NCI-H2171 (cell line): ENCODE results near the gene MYO1C.
"Not testable (repeated sequence)": the region's sequence is repeated elsewhere in the genome, so short reads cannot be mapped to it uniquely, and the experiment has no call there.

Experiments used
- DNase-seq: peaks from one replicate; lab custom pipeline; 2025; lab: John Stamatoyannopoulos, UW

Gene MYO1C

DNA sequence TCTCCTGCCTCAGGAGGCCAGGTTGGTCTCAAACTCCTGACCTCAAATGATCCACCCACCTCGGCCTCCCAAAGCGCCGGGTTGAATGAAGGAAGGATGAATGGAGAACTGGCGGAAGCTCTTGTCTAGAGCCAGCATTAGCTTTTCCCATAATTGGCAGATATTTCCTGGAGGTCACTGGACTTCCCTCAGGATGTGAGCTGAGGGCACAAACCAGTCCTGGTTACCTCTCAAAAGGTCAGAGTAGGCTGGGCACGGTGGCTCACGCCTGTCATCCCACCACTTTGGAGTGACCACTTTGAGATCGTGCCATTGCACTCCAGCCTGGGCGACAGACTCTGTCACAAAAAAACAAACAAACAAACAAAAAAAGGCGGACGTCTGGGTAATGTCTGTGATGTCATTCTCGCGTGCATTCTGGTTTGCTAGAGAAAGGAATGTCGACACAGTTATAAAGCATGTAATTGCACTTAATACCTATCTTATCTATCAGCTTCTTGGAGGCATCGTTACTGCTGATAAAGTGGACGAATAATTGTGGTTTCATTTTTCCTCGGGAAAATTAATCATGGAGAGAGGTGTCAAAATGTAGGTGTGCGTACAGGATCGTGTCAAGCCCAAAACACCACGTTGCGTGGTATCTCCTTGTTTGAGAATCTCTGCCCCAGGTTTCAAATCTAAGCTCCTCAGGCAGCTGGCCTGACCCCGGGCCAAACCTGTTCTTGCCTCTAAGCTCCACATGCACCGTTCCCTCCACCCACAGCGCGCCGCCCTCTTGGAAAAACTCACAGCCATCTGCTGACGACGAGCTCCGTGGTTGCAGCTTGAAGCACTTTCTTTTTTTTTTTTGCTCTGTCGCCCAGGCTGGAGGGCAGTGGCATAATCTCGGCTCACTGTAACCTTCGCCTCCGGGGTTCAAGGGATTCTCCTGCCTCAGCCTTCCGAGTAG is 30.0 kb downstream of the MYO1C start:
- peak; percentile 69 for DNase-seq

DNA sequence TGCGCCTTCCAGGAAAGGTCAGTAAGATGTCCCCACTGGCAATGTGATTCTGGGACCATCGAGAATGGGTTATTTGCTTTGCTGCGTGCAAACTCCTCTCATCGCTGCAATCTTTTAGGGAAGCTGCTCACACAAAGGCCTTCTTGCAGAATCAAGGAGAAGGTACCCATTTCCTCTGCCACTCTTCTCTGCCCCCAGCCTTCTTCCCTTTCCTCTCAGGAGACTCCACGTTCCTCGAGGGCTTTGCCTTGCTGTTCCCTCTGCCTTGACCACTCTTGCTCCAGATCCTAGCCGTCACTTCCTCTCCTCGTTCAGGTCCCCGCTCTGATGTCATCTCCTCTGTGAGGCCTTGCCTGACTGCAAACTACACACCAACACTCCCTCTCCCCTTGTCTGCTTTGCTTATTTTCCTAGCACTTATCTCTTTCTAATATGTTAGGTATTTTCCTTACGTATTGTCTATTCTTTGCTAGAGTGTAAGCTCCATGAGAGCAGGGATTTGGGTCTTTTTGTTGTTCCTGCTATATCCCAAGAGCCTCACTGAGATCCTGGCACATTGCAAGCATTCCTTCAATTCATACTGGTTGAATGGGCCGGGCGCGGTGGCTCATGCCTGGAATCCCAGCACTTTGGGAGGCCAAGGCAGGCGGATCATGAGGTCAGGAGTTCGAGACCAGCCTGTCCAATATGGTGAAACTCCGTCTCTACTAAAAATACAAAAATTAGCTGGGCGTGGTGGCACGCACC is 31.1 kb downstream of the MYO1C start:
- DNase-seq, result no peak

DNA sequence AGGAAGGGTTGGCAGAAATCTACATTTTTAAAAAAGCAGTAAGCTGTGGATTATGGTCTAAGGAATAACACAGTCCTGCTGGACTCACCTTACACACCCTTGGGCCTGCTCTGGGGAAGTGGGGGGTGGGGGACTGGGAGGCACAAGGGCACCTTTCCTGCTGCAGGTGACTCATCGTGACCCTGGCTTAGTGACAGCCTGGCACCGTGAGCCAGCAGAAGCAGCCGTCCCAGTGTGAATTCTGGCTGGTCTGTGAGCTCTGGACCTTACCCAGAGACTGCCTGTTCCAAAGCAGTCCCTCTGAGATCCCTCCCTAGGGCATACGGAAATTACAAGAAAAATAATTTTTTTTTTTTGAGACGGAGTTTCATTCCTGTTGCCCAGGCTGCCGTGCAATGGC is 32.3 kb downstream of the MYO1C start:
- no peak for DNase-seq

DNA sequence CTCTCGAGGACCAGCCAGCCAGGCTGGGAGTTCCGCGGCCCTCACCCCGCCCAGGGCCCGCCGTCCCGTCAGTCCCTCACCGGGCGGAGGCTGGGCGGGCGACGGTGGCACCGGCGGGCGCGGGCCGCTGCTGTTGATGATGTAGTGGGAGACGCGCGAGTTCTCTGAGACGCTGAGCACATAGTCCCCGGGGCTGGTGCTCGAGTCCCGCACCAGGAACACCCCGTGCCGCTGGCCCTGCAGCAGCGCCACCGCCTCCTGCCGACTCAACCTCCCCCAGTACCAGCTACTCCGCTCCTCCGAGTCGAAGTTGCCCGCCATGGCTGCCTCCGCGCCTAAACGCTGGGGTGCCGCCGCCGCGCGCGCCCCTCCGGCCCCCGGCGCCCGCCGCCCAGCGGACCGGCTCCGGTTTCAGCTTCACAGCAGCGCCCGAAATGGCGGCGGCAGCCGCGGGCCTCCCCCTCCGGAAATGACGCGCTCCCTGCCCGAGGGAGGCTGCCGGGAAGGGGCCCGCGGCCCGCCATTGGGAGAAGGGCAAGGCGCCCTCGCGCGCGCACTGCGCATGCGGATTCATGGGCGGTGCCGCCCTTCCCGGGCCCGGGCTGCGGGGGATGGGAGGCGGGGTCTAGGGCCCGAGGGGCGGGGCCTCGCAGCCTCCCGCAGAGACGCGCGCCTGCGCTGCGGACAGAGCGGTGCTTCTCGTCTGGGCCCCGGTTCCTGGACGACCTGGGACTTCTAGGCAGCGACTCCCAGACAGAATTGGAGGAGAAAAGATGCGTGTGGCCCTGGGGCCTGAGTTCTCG is 36.5 kb downstream of the MYO1C start, which contains the start of gene CRK:
CRK (minus strand) TSS at position 436 of the 803 bp plus-strand sequence; CDS start at position 321, 115 bp downstream.
- DNase-seq, result peak; percentile 94

GRCh38 chr17:1455291-1455796 is 37.1 kb downstream of the MYO1C start:
- DNase-seq, result no peak

- no peak for DNase-seq
These were observed 37.9 kb downstream of the MYO1C start for GRCh38 chr17:1454541-1454940.

DNA sequence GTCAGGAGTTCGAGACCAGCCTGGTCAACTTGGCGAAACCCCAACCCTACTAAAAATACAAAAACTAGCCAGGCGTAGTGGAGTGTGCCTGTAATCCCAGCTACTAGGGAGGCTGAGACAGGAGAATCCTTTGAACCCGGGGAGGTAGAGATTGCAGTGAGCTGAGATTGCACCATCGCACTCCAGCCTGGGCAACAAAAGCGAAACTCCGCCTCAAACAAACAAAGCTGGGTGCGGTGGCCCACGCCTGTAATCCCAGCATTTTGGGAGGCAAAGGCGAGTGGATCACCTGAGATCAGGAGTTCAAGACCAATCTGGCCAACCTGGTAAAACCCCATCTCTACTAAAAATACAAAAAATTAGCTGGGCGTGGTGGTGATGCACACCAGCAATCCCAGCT is 38.8 kb downstream of the MYO1C start:
- not testable (repeated sequence) for DNase-seq

DNA sequence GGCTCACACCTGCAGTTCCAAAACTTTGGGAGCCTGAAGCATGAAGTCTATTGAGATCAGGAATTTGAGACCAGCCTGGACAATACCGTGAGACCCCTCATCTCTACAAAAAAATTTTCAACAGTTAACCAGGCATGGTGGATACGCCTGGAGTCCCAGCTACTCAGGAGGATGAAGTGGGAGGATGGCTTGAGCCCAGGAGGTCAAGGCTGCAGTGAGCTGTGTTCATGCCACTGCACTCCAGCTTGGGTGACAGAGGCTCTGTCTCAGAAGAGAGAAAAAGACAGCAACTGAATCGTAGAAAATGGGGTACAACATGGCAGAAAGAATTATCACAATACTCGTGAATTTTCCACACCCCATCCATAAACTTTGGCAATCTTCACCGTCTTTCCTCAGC is 39.6 kb downstream of the MYO1C start:
- no peak for DNase-seq

DNA sequence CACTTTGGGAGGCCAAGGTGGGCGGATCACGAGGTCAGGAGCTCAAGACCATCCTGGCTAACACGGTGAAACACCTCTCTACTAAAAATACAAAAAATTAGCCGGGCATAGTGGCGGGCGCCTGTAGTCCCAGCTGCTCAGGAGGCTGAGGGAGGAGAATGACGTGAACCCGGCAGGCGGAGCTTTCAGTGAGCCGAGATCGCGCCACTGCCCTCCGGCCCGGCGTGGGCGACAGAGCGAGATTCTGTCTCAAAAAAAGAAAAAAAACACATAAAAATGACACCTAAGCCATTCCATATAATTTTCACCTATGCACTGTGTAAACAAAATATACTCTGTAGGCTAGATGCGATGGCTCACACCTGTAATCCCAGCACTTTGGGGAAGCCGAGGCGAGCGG is 42.2 kb downstream of the MYO1C start:
- not testable (repeated sequence) for DNase-seq

- no peak for DNase-seq
These were observed 43.0 kb downstream of the MYO1C start for GRCh38 chr17:1449412-1449967.

DNA sequence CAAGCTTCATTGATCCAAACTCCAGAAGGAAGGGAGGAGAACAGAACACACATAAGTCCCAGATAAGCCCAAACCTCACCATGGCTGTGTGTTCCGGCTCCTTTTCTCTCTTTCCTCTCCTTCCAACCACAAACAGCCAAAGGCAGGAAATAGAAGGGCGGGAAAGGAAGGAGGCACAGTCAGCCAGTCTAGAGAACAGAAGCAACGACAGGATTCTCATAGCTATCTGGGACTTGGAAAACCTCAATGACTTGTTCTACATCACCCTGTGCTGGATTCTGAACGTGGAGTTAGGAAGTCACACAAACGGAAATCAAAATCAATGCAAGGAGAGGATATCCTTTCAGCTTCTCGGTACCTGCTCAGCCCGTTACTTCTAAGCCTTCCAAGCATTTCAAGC is 45.4 kb downstream of the MYO1C start:
- DNase-seq, result no peak

- DNase-seq, result no peak
These were observed 46.3 kb downstream of the MYO1C start for GRCh38 chr17:1446201-1446600.

GRCh38 chr17:1445695-1446094 is 46.8 kb downstream of the MYO1C start:
- DNase-seq, result not testable (repeated sequence)

DNA sequence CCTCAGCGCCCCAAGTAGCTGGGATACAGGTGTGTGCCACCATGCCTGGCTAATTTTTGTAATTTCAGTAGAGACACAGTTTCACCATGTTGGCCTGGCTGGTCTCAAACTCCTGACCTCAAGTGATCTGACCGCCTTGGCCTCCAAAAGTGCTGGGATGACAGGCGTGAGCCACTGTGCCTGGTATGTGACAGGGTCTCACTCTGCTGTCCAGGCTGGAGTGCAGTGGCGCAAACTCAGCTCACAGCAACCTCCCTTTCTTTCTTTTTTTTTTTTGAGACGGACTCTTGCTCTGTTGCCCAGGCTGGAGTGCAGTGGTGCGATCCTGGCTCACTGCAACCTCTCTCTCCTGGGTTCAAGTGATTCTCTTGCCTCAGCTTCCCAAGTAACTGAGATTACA is 49.8 kb downstream of the MYO1C start:
- DNase-seq, result not testable (repeated sequence)

GRCh38 chr17:1442187-1442586 is 50.3 kb downstream of the MYO1C start:
- DNase-seq, result no peak

- no peak for DNase-seq
These were observed 51.6 kb downstream of the MYO1C start for GRCh38 chr17:1440921-1441320.

GRCh38 chr17:1438593-1439083 is 53.8 kb downstream of the MYO1C start:
- no peak for DNase-seq

DNA sequence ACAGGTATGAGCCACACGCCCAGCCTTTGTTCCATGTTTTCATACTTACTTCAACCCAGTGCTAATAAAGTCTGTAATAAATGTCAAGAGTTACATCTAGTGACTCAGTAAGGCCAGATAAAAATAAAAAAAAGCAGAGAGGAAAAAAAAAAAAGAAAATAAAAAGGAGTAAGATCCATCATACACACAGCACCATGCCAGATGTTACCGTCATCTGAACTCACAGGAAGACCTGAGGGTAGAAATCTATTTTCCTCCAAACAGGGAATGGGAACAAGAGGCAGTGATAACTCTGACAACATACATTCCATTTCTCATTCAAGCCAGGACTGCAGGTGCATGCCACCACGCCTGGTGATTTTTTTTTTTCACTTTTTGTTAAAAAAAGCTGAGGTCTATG is 57.2 kb downstream of the MYO1C start:
- no peak for DNase-seq

- no peak for DNase-seq
These were observed 58.3 kb downstream of the MYO1C start for GRCh38 chr17:1434150-1434549.

DNA sequence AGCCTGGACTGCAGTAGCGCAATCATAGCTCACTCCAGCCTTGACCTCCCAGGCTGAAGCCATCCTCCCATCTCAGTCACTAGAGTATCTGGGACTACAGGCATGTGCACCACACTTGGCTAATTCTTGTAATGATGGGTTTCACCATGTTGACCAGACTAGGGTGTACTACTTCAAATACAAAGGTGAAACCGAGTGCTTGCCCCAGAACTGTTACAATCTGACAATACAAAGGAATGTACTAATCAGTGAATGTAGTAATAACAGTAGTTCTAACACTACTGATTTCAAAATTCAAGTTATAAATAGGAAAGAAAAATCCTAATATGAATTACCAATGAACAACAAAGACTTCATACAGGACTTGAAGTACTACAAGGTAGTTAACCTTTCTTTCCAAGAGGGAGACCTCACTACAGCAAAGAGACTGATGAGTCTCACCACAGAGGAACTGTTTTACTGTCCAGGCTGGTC is 60.8 kb downstream of the MYO1C start:
- DNase-seq, result no peak

DNA sequence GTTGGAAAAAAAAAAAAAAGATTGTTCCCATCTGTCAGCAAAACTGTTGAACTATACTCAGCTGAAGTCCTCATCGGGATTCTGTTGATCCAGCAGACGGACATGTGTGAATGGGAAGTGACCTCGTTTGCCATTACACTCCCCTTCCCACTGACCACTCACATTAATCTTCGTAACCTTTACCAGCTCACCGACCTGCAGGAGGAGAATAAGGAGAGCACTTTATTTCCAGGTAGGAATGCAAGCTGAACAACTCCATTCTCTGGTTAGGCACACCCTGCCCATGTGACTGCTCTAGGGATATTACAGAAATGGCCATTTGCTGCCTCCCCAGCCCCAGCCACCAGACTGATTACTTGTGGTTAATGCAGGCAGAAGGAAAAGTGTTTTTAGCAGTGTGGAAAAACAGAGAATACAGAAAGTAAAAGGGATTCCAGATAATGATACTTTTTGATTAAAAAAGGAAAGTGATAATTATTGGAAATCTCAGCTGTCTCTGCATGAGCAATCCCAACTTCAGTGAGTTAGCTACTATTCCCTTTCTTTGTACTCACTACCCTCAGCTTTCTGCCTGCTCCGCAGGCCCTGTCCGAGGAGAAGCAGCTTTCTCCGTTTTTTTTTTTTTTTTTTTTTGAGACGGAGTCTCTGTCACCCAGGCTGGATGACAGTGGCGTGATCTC is 68.9 kb downstream of the MYO1C start:
- no peak for DNase-seq
